Coronary artery (tissue), 2 donors: ENCODE results near the gene OR5C1.

Source experiments
- DNase-seq: peaks from one replicate; pipeline ENCODE4 v3.0.0-alpha.2; 2017; ENCODE audit warnings: low spot score
- H3K27ac ChIP-seq, 2 donors: fragments of 200-600 bp; sonication (generic); one replicate each; pipeline ENCODE4 v1.5.1; 2016 to 2019
- H3K4me3 ChIP-seq: fragments of 200-600 bp; sonication (generic); 2 replicates; pipeline ENCODE4 v1.5.1; 2016; ENCODE audit warnings: mild to moderate bottlenecking, moderate library complexity
- CTCF ChIP-seq: fragments of 200-600 bp; sonication (generic); IDR thresholded peaks from one replicate; pipeline ENCODE4 v1.5.1; 2019; ENCODE audit warnings: antibody characterized with exemption

The OR5C1 gene

GRCh38 chr9:122812736-122813135, 24.0 kb downstream of the OR5C1 start:
- no peak for DNase-seq
- Histone ChIP-seq H3K27ac (no peak overlapping the region), H3K4me3 (no peak overlapping the region)
- TF ChIP-seq CTCF: no peak

GRCh38 chr9:122814545-122814944, 25.8 kb downstream of the OR5C1 start:
- H3K4me3 ChIP-seq: no peak overlapping the region
- DNase-seq: no peak
- TF ChIP-seq CTCF: no peak
- H3K27ac ChIP-seq: no peak overlapping the region

DNA sequence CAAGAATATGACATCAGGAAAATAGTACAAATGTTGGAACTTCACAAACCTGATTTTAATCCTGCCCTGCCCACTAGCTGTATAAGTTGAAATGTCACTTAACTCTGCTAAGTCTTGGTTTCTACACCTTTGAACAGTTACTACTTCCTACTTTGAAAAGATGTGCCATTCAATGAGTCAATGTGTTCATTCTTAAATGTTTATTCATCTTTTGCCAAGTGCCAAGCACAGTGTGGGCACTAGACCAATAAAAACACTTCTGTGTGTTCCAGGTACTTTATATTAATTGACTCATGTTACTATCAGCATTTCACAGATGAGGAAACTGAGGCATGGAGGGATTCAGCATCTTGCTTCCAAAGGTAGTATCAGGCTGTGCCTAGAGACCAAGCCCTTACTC, 26.8 kb downstream of the OR5C1 start:
- Histone ChIP-seq H3K4me3 (no peak overlapping the region), H3K27ac (peak overlapping the region; percentile 9)
- DNase-seq: no peak
- no peak for TF ChIP-seq CTCF

GRCh38 chr9:122816163-122816867, 27.6 kb downstream of the OR5C1 start:
- DNase-seq: no peak
- TF ChIP-seq CTCF: no peak
- peak overlapping the region in 1 of 2 donors; percentile 9 for H3K27ac ChIP-seq
- no peak overlapping the region for H3K4me3 ChIP-seq

GRCh38 chr9:122819326-122819725, 30.6 kb downstream of the OR5C1 start:
- Histone ChIP-seq H3K27ac (no peak overlapping the region), H3K4me3 (no peak overlapping the region)
- no peak for DNase-seq
- TF ChIP-seq CTCF: no peak

DNA sequence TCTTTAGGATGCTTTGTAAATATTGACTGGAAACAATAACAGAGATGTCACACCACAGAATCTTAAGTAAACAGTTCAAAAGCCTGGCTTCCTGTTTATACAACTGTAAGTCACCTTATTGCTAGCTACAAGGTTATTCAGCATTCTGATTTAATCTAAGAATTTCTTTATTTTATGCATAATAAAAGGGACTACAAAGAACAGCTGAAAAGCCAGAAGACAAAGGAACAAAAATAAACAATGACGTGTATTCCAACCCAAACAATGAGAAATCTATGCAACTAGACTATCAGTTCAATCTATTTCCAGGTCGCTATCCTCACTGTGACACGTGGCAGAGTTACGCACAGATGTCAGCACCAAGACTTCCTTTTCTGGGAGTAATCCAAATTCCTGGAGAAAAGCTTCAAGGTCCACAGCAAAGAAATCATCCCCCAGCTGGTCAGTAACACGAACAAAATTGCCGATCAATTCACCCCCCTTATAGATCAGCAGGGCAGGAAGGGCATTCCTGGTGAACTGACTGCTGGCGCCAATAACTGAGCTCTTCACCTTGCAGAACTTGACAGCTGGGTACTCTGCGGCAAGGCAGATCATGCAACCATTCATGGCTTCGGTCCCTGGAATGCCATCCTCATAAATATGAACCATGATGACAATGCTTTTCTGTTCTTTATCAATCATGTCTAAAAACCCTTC, 31.2 kb downstream of the OR5C1 start:
- no peak overlapping the region for H3K27ac ChIP-seq
- H3K4me3 ChIP-seq: no peak overlapping the region
- no peak for TF ChIP-seq CTCF
- DNase-seq: no peak

DNA sequence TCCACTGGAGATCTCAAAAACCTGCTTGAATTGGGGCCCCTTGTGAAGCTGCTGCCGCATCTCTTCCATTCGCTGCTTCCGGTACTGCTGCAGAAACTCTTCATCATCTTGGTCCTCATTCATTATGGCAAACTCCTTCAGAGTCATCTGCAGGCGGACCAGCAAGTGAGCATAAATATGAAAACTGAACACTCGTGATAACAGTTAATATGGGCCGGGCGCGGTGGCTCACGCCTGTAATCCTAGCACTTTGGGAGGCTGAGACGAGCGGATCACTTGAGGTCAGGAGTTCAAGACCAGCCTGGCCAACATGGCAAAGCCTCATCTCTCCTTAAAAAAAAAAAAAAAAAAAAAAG, 31.7 kb downstream of the OR5C1 start:
- no peak for TF ChIP-seq CTCF
- no peak overlapping the region for H3K4me3 ChIP-seq
- H3K27ac ChIP-seq: no peak overlapping the region
- no peak for DNase-seq
